Peyer's patch (tissue), 4 donors: ENCODE results near the gene ALDH18A1.

Source experiments
- CTCF ChIP-seq, 6 experiments: fragments of 450-650 bp in 4 of 6; fragments of 200-600 bp in 2 of 6; sonication (generic) in 1 of 6; IDR thresholded peaks; one replicate each; pipeline ENCODE4 v1.5.1; 2017 to 2019; ENCODE audit warnings: antibody characterized with exemption in 6 of 6, mild to moderate bottlenecking in 3 of 6, moderate library complexity in 1 of 6
- POLR2A ChIP-seq, 2 donors: fragments of 450-650 bp; IDR thresholded peaks; one replicate each; pipeline ENCODE4 v1.5.1; 2017; ENCODE audit warnings: antibody characterized with exemption in 2 of 2, mild to moderate bottlenecking in 2 of 2, moderate library complexity in 2 of 2

- TF ChIP-seq CTCF (IDR thresholded peaks at IDR 0.05): no peak
- no peak for TF ChIP-seq POLR2A (IDR thresholded peaks at IDR 0.05)
Observed at GRCh38 chr10:95602382-95602781, 54.1 kb downstream of the ALDH18A1 start.
